GM21825 (cell line): Measurements from ENCODE around the gene IGF1R.

Source experiments
- ATAC-seq: cut with Tn5 transposase; IDR thresholded peaks from one replicate; pipeline ENCODE4 v1.9.1; 2021; ENCODE audit warnings: mild to moderate bottlenecking, moderate library complexity; ENCODE audit not compliant: unreplicated experiment

The IGF1R gene

DNA sequence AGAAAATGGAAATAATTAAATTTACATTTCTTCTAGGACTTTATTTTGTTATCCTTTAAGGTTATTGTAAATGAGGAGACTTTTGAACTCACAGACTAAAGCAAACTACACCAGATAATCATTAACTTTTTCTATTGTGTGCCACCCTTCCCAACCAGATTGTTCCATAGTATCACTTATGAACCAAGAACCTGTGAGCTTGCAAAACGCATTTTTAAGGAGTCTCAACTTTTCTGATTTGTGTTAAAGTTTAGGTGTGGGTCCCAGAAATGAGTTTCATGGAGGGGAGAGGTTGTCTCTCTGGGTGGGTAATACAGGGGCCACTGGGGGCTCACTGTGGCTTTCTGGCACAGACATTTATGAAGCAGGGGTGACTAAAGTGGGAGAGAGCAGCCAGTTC, 75.7 kb downstream of the IGF1R start:
- no peak for ATAC-seq

DNA sequence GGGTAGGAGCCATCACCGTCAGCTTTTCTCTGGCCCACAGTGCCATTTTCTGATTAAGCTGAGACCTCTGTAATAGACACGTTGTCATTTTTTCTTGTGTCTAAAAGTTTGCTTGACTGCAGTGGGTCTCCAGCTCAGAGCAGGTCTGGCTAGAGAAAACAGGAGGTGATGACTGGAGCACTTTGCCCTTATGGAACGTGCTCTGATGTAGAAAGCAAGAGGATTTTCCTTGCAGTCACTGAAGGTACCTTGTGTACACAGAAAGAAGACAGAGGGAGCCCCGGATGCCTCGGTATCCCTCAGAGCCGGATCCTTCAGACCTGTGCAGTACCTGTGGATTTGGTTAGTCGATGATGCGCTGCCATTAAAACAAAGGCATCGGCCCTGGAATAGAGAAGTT, 76.2 kb downstream of the IGF1R start:
- ATAC-seq: no peak

DNA sequence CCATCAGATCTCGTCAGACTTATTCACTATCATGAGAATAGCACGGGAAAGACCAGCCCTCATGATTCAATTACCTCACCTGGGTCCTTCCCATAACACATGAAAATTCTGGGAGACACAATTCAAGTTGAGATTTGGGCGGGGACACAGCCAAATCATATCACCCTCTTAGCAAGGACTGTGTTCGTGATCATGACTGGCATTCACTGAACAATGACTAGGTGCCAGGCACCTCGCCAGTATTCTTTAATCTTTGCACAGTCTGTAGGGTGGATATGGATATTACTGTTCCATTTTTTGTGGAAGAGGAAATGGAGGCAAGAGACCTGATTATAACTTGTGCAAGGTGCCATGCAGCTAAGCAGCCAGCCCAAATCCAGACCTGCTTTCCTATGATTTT, 77.5 kb downstream of the IGF1R start:
- no peak for ATAC-seq

- ATAC-seq: no peak
Observed at GRCh38 chr15:98727115-98728040, 79.0 kb downstream of the IGF1R start.

- no peak for ATAC-seq
Observed at GRCh38 chr15:98728082-98728810, 79.9 kb downstream of the IGF1R start.

DNA sequence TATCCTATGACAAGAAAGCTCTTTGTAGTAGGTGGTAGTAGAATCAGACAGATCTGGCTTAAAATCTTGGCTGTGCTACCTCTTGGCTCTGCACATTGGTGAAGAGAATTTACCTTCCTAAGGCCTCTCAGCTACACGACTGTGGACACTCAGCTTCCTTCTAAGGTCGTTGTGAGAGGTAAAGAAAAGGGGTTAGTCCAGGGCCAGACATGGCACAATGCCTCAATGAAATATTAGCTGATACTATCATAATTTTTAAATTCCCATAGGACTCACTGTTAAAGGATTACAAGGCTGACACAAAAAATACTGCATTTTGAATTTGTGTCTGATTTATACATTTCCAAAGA, 80.4 kb downstream of the IGF1R start:
- ATAC-seq: no peak

- ATAC-seq: no peak
Observed at GRCh38 chr15:98729446-98730042, 81.2 kb downstream of the IGF1R start.

DNA sequence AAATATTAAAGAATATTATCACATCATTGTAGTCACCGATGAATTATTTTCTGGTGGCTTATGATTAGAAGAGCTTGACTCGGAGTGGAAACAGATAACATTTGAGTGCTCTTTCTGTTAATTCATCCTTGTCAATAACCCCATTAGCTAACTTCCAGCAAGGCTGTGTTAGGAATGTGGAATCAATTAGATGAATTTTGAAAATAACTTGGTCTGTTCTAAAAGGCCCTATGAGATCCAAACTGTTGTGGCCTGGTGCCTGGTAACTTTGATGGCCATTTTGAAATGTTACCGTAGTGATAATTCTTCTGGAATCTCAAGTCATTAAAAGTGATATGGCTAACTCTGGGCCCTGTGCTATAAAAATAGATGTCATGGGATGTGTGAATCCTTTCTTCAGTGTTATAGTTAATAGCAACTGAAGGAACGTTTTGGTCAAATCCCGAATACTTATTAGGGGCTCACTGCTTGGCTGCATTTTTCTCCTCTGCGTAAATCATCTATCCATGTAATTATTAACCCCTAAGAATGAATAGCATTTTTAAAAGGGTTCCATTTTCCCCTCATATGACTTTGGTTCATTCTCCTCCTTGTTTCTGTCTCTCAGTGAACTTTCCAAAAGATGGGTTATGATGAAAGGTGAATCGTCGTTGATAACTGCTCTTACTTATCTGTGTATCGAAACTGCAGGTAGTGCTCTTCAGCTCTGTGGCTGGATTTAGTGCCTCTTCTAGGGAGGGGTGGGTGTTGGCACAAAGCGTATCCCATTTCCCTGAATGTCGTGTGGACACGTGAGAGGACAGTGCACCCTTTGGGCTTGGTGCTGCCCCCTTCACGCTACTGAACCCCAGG, 82.7 kb downstream of the IGF1R start:
- no peak for ATAC-seq

GRCh38 chr15:98731712-98732450, 83.5 kb downstream of the IGF1R start:
- ATAC-seq: no peak

DNA sequence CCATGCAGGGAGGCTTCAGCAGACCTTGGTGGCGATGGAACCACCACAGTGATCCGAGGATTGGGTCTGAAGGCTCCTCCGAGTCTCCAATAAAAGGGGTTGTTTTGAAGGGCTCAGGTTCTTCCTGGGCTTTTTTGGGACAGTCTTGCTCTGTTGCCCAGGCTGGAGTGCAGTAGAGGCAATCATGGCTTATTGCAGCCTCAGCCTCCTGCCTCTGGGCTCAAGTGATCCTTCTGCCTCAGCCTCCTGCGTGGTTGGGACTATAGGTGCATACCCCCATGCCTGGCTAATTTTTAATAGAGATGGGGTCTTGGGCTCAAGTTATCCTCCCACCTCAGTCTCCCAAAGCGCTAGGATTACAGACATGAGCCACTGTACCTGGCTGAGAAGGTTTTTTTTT, 84.8 kb downstream of the IGF1R start:
- no peak for ATAC-seq

- no peak for ATAC-seq
Observed at GRCh38 chr15:98734466-98735199, 86.3 kb downstream of the IGF1R start.

GRCh38 chr15:98735304-98735703, 87.0 kb downstream of the IGF1R start:
- ATAC-seq: no peak

DNA sequence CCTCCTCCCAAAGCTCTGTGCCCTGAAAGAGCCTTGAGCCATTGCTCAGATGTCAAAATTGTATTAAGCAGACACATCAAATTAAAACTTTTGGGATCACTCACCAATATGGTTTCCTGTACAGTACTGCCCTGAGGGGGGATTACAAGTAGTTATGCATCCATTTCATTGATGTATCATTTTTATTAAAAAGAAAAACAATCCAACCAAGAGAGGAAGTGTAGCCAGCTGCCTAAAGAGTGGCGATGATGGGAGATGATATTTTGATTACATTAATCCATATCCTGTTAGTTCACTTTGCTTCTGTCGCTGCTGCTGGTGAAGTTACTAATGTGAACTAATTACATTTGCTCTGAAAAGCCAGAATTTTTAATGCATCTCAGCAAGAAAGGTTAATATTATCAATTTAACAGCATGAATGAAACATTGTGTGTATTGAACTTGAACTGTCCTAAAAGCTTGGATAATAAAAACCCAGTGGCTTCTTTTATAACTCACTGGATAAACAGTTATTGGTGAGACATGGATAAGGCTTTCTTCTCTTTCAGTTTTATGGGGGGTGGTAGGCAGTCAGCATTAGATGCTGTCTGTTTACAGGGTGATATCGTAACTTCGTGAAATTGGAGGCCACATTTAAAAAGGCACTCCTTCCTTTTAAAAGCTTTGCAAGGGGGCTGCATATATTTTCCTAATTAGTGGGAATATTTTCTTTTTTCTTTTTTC, 87.7 kb downstream of the IGF1R start:
- ATAC-seq: no peak

DNA sequence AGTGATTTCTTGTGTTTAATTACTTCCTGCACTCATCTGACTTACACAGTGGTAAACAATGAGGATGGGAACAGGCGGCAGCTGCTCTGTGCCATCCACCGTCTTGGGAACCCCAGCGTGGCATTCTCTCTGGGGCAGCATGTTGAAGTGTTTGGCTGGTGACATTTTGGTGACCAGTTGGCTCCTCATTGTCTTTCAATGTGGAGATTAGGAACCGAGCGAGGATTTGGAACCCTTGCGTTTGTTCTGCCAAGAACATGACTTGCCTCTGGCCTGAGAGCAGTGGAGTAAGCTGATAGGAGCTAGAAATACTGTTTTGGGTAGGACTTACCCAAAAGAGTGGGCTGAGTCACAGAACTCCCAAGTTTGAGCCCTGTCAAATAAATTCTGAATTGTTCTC, 88.8 kb downstream of the IGF1R start:
- ATAC-seq: no peak

- ATAC-seq: no peak
Observed at GRCh38 chr15:98737721-98738120, 89.4 kb downstream of the IGF1R start.

DNA sequence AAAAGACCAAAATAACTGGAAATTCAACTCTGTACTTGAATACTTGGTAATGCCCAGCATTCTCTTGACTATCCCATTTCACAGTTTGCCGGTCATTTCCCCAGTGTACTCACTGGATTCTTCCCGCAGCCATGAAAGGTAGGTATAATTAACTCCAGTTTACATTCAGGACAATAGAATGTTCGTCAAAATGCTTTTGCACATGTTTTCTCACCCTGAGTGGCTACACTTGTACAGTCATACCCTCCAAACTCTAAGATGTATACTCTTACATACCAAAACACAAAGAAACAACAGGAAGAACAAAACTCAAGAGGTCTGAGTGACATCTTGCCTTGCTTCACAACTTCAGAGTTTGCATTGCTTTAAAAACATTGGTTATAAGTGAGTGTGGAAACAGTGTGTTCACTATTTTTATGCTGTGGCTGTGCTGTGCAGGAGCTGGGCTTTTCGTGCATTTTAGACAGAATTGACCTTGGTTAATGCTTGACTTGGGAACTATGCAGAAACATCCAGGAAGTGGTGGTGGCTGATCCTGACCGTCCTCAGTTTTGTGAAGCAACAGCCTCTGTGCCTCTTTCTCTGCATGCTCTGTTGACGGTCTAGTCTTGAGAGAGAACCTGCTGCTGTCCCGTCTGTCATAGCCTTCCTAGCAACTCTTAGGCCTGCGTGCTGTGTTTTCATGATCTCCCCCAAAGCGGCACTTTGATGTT, 90.5 kb downstream of the IGF1R start:
- no peak for ATAC-seq

DNA sequence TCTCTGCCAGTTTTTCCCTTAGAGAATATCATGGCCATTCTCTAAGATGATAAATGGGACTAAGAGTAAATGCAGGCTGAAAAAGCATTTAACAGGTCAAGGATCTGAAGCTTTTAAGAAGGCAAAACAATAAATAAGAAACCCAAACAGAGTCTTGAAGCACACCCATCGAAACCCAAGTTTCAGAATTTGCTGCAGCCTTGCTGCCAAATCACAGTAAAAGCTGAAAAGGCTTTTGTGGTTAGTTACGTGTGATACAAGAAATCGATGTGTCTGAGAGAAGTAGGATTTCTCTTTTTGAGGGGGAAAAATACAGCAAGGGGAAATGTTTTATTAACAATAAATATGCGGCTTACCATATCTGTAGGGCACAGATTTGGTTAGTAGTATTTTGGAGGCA, 92.0 kb downstream of the IGF1R start:
- ATAC-seq: no peak

DNA sequence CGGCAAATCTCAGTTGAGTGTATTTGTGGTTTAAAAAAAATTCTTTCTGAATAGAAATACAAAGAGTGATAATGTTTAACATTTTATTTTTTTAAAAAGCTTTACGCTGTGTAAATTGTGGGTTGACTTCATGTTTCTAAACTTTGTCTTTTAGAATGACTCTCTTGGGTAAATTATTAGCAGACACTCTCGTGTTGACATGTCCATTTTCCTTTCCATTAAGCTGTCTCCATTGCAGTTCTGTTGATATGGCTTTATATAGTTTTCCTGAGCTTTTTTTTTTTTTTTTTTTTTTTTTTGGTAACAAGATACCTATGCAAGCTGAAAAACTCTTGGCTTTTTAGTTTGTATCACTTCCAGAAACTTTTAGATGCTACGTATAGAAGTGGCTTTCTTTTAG, 92.6 kb downstream of the IGF1R start:
- no peak for ATAC-seq
